DMS53 (cell line): Measurements from ENCODE around the gene AMPD2.
A peak's percentile ranks its signal among the peaks of the same experiment; 100 is the strongest.

Source experiments
- DNase-seq: peaks from one replicate; lab custom pipeline; 2025; lab: John Stamatoyannopoulos, UW

Gene AMPD2

DNA sequence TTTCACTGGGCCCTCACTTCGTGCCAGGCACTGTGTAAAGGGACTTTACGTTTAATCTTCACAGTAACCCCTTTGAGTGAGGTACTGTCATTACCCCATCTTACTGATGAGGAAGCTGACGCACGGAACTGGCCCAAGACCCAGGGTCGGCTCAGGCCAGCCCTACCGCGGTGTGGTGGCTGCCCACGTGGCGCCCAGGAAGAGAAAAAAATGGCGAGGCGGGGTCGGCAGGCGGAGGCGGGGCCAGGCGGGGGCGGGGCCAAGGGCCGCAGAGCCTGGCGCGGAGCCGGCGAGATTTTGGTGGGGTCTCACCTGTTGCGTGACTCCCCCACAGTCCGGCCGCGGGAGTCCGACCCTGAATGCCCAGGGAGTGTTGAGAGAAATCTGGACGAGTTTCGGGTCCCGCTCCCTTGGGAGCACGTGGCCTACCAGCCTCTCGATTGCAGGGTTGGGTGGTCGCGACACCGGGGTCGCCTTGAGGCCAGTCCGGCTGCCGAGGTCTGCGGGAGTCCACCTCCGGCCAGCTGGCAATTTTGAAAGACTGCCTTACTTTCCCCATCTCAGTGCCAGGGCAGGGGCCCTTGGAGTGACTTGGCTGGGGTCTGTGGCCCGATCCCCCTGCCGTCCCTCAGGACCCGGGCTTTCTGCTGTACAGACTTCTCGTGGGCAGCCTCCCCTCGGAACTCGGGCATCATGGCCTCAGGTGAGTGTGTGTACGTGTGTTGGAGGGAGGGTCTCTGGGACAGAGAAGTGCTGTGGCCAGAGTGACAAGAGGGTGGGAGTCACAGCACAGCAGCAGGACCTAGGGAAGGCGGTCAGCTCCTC lies at the start of gene AMPD2, which contains the start of gene GNAT2:
AMPD2 (plus strand) TSS at position 262 of the 825 bp plus-strand sequence. CDS start 1,339 bp downstream, outside the sequence.
GNAT2 (minus strand) TSS at position 41 of the 825 bp plus-strand sequence. CDS start 6,746 bp downstream, outside the sequence.
- peak; percentile 90 for DNase-seq

- peak; percentile 27 for DNase-seq
Measured at GRCh38 chr1:109570414-109570813, 49.2 kb upstream of the AMPD2 start.

GRCh38 chr1:109573785-109574184 lies 45.9 kb upstream of the AMPD2 start:
- DNase-seq: no peak

DNA sequence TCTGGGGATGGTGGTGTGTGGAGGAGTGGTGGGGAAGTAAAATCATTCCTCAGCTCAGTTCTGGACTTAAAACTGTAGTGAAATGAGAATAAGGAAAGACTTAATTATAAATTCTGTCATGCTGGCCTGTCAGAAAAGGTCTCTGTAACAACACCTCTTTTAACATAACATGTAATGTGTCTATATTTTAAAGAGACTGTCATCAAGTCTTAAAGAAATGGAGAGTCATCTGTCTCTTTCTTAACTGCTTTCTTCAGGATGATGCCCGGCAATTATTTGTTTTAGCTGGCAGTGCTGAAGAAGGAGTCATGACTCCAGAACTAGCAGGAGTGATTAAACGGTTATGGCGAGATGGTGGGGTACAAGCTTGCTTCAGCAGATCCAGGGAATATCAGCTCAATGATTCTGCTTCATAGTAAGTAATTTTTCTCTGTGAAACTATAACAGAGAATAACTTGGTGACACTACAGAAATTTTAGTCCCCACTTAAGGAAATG lies 40.6 kb upstream of the AMPD2 start:
- no peak for DNase-seq

DNA sequence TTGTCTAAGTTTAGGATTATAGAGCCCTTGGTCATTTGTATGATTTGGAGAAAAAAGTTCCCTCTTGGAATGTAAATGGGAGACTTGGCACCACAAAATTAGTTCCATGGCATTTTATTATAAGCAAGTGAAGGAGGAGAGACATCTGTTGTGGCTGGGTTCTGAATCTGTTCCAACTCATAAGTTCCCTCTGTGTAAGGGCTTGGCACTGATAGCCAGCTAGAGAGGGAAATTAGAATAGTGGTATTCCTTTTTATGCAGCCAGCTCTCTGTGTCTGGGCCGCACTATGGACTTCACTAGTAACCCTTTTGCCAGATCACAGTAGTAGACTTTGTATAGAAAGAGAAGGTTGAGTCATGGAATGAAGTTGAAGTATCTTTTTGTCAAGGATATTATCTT lies 40.1 kb upstream of the AMPD2 start:
- no peak for DNase-seq

DNA sequence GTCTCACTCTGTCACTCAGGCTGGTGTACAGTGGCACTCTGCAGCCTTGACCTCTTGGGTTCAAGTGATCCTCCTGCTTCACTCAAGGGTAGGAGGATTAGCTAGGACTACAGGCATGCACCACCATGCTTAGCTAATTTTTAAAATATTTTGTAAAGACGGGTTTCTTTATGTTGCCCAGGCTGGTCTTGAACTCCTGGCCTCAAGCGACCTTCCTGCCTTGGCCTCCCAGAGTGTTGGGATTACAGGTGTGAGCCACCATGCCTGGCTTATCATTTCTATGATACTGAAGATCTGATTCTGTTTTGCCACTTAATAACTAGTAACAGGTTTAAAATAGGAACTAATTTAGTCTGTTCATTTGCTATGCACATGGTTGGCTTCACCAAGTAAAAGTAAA lies 37.6 kb upstream of the AMPD2 start:
- no peak for DNase-seq

DNA sequence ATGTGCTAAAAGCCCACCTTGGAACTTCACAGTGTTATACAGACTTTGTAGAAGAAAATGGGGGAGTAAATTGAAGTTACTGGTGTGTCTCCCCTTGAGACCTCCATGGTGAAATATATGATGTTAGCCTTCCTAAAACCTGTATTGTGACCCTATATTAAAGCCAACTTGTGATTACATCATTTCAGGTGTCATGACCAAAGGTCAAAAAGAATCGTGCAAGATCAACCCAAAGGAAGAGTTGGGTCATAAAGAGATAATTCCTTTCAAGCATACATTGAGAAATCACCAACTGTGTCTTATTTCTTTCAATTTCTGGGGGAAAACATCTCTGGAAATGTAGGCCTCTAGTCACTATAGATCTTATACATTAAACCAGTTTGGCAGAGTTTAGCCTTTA lies 34.9 kb upstream of the AMPD2 start:
- DNase-seq: no peak

DNA sequence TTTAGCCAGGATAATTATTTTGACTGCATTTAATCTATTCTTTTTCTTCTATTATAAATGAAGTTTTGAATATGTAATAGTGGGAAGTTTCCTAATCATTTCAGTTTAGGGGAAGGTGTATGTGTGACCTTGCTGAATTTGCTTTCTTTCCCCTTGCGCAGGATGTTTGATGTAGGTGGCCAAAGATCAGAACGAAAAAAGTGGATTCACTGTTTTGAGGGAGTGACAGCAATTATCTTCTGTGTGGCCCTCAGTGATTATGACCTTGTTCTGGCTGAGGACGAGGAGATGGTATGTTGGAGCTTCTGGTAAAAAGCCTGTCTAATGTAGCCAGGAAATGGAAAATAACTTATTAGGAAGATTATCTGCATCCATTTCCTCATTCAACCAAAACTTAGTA lies 33.6 kb upstream of the AMPD2 start:
- no peak for DNase-seq

- DNase-seq: no peak
Measured at GRCh38 chr1:109589177-109589576, 30.5 kb upstream of the AMPD2 start.

GRCh38 chr1:109589679-109590078 lies 30.0 kb upstream of the AMPD2 start:
- DNase-seq: no peak

DNA sequence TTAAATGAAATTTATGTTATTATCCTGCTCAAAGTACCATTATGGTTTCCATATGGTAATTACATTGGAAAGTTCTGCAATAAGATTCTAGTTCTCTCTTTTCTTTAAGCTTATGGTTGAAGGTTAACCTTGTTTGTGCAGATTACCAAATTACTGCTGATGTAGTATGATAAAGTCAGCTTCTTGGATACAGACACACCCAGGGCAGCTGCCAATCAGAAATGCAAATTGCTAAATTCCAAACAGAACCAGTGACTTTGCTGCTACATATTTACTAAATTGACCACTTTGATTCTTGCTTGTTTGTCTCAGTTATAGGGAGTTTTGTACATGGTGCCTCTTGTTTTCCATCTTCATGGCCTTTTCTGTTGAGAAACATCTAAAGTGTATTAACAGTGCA lies 26.7 kb upstream of the AMPD2 start:
- DNase-seq: no peak

GRCh38 chr1:109595531-109595930 lies 24.1 kb upstream of the AMPD2 start:
- DNase-seq: no peak

- DNase-seq: no peak
Measured at GRCh38 chr1:109598156-109598555, 21.5 kb upstream of the AMPD2 start.

DNA sequence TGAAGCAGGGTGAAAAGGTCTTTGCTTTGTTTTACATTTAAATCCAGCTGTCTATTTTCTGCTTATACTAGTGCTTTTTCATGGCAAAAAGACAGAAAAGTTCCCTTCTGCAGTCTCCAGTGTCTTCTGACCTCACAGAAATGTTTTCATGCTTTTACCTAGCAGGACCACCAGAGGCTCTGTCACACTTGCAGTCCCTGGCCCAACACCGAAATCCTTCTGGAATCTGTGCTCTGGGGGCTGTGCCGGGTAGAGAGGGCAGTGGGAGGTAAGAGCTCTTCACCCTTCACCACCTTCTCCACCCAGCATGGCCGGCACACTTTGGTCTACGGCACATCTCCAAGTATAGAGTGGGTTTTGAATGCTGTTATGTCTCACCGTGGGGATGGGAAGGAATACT lies 21.0 kb upstream of the AMPD2 start:
- no peak for DNase-seq

DNA sequence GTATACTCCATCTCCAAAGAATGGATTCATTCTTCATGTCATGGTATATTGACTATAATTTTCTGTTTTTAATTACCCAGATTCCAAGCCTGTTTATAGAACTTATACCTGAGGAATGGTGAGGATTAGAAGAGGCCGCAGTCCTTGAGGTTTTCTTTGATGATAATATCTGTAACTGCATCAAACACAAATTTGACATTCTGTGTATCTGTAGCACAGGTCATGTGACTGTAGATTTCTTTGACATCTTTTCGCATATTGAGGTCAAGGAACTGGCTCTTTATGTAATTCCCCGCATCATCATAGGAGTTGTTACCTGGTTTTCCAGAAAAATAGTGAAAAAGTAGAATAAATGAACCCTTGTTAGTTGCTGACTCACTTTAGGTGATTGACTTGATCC lies 16.4 kb upstream of the AMPD2 start:
- no peak for DNase-seq

DNA sequence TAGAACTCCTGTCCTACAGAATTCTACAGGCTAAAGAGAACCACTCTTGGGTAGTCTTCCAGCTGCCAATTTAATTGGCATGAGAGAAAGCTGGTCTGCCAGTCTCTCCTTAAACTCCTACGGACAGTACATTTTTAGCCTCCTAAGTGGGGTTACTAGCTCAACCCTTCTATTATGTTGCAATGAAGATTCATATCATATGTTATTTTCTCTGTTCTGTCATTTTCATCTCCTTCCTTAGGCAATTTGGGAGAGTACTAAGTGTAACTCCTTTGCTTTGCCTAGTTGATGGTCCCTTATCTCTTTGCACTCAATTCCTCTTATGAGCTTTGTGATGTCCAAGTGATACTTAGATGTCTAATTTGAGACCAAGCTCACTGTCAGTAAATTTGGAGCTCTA lies 14.3 kb upstream of the AMPD2 start:
- no peak for DNase-seq

DNA sequence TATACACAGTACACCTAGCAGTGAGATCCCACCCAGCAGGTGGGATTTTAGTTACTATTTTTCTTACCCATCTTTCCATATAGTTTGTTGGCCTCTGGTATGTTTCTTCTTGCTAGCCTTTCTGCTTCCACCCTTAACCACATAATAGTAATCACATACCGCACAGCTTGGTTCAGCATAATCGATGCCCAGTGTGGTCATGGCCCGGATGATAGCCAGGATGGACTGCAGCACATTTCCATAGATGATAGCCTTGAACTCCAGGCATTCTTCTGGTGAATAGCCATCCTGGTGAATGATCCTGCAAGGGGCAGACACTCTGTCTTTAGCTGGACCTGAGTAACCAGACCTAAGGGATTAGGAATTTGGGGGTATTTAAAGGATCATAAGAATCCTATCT lies 9.8 kb upstream of the AMPD2 start:
- DNase-seq: no peak

- no peak for DNase-seq
Measured at GRCh38 chr1:109610609-109611307, 8.9 kb upstream of the AMPD2 start.

- no peak for DNase-seq
Measured at GRCh38 chr1:109611308-109611990, 8.2 kb upstream of the AMPD2 start.

DNA sequence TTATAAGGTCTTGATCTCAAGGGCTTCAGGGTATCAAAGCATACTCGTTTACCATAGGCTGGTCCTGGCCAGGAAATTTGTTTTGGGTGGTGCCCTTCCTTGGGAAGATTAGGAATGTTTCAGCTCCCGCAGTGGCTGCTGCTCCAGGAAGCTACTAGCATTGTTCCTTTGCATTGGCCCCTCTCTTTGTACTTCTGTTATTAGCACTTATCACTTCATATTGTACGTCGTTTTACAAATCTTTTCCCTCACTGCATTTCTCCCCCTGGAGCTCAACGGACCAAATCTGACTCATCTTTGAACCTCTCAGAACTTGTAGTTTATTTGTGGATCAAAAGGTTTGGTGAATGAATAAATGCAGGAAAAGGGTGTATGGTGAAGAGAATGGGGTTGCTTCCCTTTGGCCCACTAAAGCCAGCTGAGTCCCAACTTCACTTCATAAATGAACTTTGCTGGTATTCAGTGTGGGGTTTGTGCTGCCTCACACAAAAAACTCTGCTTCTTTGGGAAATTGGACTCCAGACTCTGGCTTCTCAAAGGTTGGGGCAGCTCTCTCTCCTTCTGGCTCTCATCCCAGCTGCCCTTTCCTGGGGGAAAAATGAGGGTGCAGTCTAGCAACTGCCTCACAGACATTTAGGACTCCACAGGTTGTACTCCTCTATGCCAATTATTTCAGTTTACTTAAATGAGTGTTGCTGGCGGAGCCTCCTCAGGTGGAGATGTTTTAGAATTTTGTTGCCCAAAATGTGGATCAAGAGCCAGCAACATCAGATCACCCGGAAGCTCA lies 6.1 kb upstream of the AMPD2 start:
- DNase-seq: no peak

GRCh38 chr1:109615879-109616278 lies 3.8 kb upstream of the AMPD2 start:
- no peak for DNase-seq

DNA sequence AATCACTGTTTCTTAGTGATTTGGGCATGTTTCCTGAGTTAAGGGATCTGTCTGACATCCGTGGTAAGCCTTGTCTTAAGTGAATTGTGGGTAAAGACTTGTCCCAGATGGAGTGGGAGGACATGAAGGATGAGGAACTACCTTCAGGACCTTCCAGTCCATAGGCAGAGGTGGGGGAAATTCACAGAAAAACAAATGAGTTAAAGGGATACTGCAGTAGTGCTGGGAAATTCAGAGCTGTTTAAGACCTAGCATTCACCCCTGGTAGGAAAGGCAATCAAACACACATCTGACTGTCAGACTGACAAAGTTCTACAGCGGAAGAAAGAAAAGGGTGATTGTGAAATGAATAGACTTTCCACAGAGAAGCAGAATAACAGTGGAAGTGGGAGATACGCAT lies 3.2 kb upstream of the AMPD2 start:
- DNase-seq: no peak
